Caki2 (cell line): ENCODE data around the gene ZBTB49. TPM values are rescaled to one million over a fixed set of nuclear protein-coding genes. Genes with fewer than 3 reads are reported as not detected.

Source experiments
- DNase-seq: peaks from one replicate; pipeline ENCODE4 v3.0.0-alpha.2; 2015; ENCODE audit warnings: low read depth
- in situ Hi-C: cut with HindIII; loops from 2 replicates; pipeline ENCODE4 v1.10.0; 2016; ENCODE audit warnings: low sequenced_read_pairs, low pct_unique_long_range_greater_than_20kb, mixed read lengths
- total RNA-seq: library from RNA; depleted of rRNA; stranded (reverse); fragments of >200 nt; shearing (Covaris generic); gene quantifications from 2 replicates; pipeline ENCODE4 v1.2.3, GENCODE V29; 2014; ENCODE audit warnings: low replicate concordance

Gene ZBTB49
- total RNA-seq, 1 experiment from 2014 or later: 5.5 TPM

GRCh38 chr4:4317496-4318232, 27.6 kb downstream of the ZBTB49 start:
- in situ Hi-C loops: no loop called here

GRCh38 chr4:4320528-4320927, 30.5 kb downstream of the ZBTB49 start:
- DNase-seq: no peak
- in situ Hi-C loops: no loop called here

More at GRCh38 chr4:4317496-4318232, 27.6 kb downstream of the ZBTB49 start:
- DNase-seq: no peak

- in situ Hi-C loops: no loop called here
Measured at GRCh38 chr4:4320951-4321714, 31.1 kb downstream of the ZBTB49 start.

GRCh38 chr4:4321951-4322688, 32.1 kb downstream of the ZBTB49 start:
- in situ Hi-C loops: no loop called here
- DNase-seq: no peak

More at GRCh38 chr4:4320951-4321714, 31.1 kb downstream of the ZBTB49 start:
- DNase-seq: no peak

- in situ Hi-C loops: no loop called here
- no peak for DNase-seq
Measured at GRCh38 chr4:4323705-4324534, 33.9 kb downstream of the ZBTB49 start.

GRCh38 chr4:4325321-4325720, 35.3 kb downstream of the ZBTB49 start:
- in situ Hi-C loops: no loop called here
- DNase-seq: no peak

- DNase-seq: no peak
- in situ Hi-C loops: no loop called here
Measured at GRCh38 chr4:4326166-4326565, 36.1 kb downstream of the ZBTB49 start.

GRCh38 chr4:4327652-4328121, 37.6 kb downstream of the ZBTB49 start:
- in situ Hi-C loops: no loop called here
- DNase-seq: no peak

GRCh38 chr4:4328206-4328605, 38.2 kb downstream of the ZBTB49 start:
- in situ Hi-C loops: no loop called here

GRCh38 chr4:4328840-4329239, 38.8 kb downstream of the ZBTB49 start:
- in situ Hi-C loops: no loop called here
- DNase-seq: no peak

More at GRCh38 chr4:4328206-4328605, 38.2 kb downstream of the ZBTB49 start:
- DNase-seq: no peak

GRCh38 chr4:4329496-4329895, 39.4 kb downstream of the ZBTB49 start:
- in situ Hi-C loops: no loop called here
- DNase-seq: no peak

GRCh38 chr4:4330794-4331193, 40.7 kb downstream of the ZBTB49 start:
- no peak for DNase-seq
- in situ Hi-C loops: no loop called here

GRCh38 chr4:4332529-4332928, 42.5 kb downstream of the ZBTB49 start:
- no peak for DNase-seq
- in situ Hi-C loops: no loop called here

GRCh38 chr4:4333265-4333706, 43.2 kb downstream of the ZBTB49 start:
- no peak for DNase-seq
- in situ Hi-C loops: no loop called here

GRCh38 chr4:4334798-4335520, 44.9 kb downstream of the ZBTB49 start:
- peak; percentile 58 for DNase-seq
- in situ Hi-C loops: no loop called here

- in situ Hi-C loops: no loop called here
- no peak for DNase-seq
Measured at GRCh38 chr4:4338210-4339001, 48.4 kb downstream of the ZBTB49 start.
